ENCODE results near the gene AP3S2. TPM values are rescaled to one million over a fixed set of nuclear protein-coding genes. Genes with fewer than 3 reads are reported as not detected.

Gene AP3S2
- total and polyA plus RNA-seq, 2 donors (not counting 1 experiment from before 2014, with no cell fraction given), result 11.3 to 32.3 TPM

- POLR2A ChIA-PET, result interaction anchor here (0.7 to 1.5 kb wide), 3 partner anchors 150 to 188 kb away, joined by 3 to 5 read pairs (median 3); no protein-coding TSS in a partner anchor
- DNase-seq, result no peak
- ATAC-seq (ENCODE audit: low read depth), result no peak
- Histone ChIP-seq H2AFZ (ENCODE audit: insufficient read depth, low read depth, low read length, poor library complexity, severe bottlenecking) (no peak overlapping the region), H3K9ac (ENCODE audit: low read length) (no peak overlapping the region), H3K27me3 (replicated peaks in 1 of 4; ENCODE audit: control extremely low read depth in 1 of 4, control insufficient read depth in 3 of 4, insufficient read depth in 4 of 4, low read length in 3 of 4) (no peaks in the 10 kb centered on the region), H3K36me3 (replicated peaks in 1 of 2; ENCODE audit: control extremely low read depth in 1 of 2, control insufficient read depth in 1 of 2, extremely low read depth in 1 of 2, insufficient read depth in 2 of 2, low read length in 1 of 2) (no peaks in the 10 kb centered on the region), H3K9me3 (ENCODE audit: control extremely low read depth in 1 of 3, control insufficient read depth in 2 of 3, insufficient read depth in 1 of 3, low read length in 2 of 3) (no peaks in the 10 kb centered on the region), H3K4me2 (replicated peaks; ENCODE audit: low read depth, low read length, poor library complexity, severe bottlenecking) (no peak overlapping the region), H3K79me2 (ENCODE audit: control insufficient read depth, insufficient read depth, low read length) (peaks cover 6% of the 10 kb centered on the region), H3K4me3 (ENCODE audit: control extremely low read depth in 1 of 5, extremely low read depth in 1 of 5, insufficient read depth in 1 of 5, low read depth in 2 of 5, low read length in 4 of 5) (no peak overlapping the region), H3K4me1 (ENCODE audit: control insufficient read depth in 2 of 2, insufficient read depth in 2 of 2, low read length in 2 of 2) (peaks cover 3 to 9% of the 10 kb centered on the region in 2 donors), H4K20me1 (ENCODE audit: control insufficient read depth, insufficient read depth, low read length, poor library complexity, severe bottlenecking) (no peaks in the 10 kb centered on the region), H3K27ac (ENCODE audit: low read length in 2 of 2) (no peak overlapping the region)
- no CpG with 5 or more reads among the region's 2 CpGs for WGBS (ENCODE audit: insufficient coverage)
- Mint-ChIP-seq H3K4me3 (no peak overlapping the region), H3K27ac (no peak overlapping the region), H3K9me3 (ENCODE audit: insufficient read depth) (no peaks in the 10 kb centered on the region), H3K4me1 (peaks cover 19% of the 10 kb centered on the region), H3K27me3 (no peaks in the 10 kb centered on the region)
- no peak for TF ChIP-seq EZH2 (IDR thresholded peaks at IDR 0.05; ENCODE audit: borderline replicate concordance, insufficient read depth, low read depth, low read length, poor library complexity, severe bottlenecking)
- TF ChIP-seq CTCF (IDR thresholded peaks at IDR 0.05), result no peak
- CTCF ChIA-PET, result interaction anchor here (0.7 to 6.7 kb wide), 30 partner anchors 8 to 409 kb away, joined by 3 to 101 read pairs (median 4); partner anchors contain the start of gene ARPIN
- intact Hi-C loops (cut with micrococcal nuclease), result loop anchor here (1.0 to 10.0 kb wide), 4 partner anchors 103 to 317 kb away; partner anchors contain the start of gene ZNF710
Observed at GRCh38 chr15:89898146-89898545, 4.4 kb upstream of the AP3S2 start.

- intact Hi-C loops (cut with micrococcal nuclease), result loop anchor here (1.0 to 10.0 kb wide), 4 partner anchors 20 to 1039 kb away; partner anchors contain the start of genes ARPIN and HDDC3
- DNase-seq (no peak), ATAC-seq (ENCODE audit: low read depth) (no peak)
- H3K79me2 ChIP-seq (ENCODE audit: control insufficient read depth, insufficient read depth, low read length), result peaks cover 22% of the 10 kb centered on the region
- H2AFZ ChIP-seq (ENCODE audit: insufficient read depth, low read depth, low read length, poor library complexity, severe bottlenecking), result peak overlapping the region; percentile 97
- CTCF ChIA-PET, result interaction anchor here (0.7 to 2.9 kb wide), 4 partner anchors 18 to 187 kb away, joined by 3 to 28 read pairs (median 6); no protein-coding TSS in a partner anchor
- H3K4me2 ChIP-seq (replicated peaks; ENCODE audit: low read depth, low read length, poor library complexity, severe bottlenecking), result peak overlapping the region; percentile 91
- Mint-ChIP-seq H3K9me3 (ENCODE audit: insufficient read depth) (no peaks in the 10 kb centered on the region), H3K4me1 (peaks cover 33% of the 10 kb centered on the region), H3K27me3 (no peaks in the 10 kb centered on the region), H3K27ac (no peak overlapping the region), H3K4me3 (peak overlapping the region; percentile 98)
- peak overlapping the region in 1 of 2 donors; percentile 80 for H3K27ac ChIP-seq (ENCODE audit: low read length in 2 of 2)
- peaks cover 7 to 14% of the 10 kb centered on the region in 2 donors for H3K4me1 ChIP-seq (ENCODE audit: control insufficient read depth in 2 of 2, insufficient read depth in 2 of 2, low read length in 2 of 2)
- WGBS (ENCODE audit: insufficient coverage), result no CpG with 5 or more reads among the region's 6 CpGs
- H3K4me3 ChIP-seq (ENCODE audit: control extremely low read depth in 1 of 5, extremely low read depth in 1 of 5, insufficient read depth in 1 of 5, low read depth in 2 of 5, low read length in 4 of 5), result peak overlapping the region; percentile 75 to 95 (median 89)
- POLR2A ChIA-PET, result no interaction called here
- H3K9ac ChIP-seq (ENCODE audit: low read length), result peak overlapping the region; percentile 92
- no peaks in the 10 kb centered on the region for H3K27me3 ChIP-seq (replicated peaks in 1 of 4; ENCODE audit: control extremely low read depth in 1 of 4, control insufficient read depth in 3 of 4, insufficient read depth in 4 of 4, low read length in 3 of 4)
- no peak for TF ChIP-seq EZH2 (IDR thresholded peaks at IDR 0.05; ENCODE audit: borderline replicate concordance, insufficient read depth, low read depth, low read length, poor library complexity, severe bottlenecking)
- no peak for TF ChIP-seq CTCF (IDR thresholded peaks at IDR 0.05)
- no peaks in the 10 kb centered on the region for H4K20me1 ChIP-seq (ENCODE audit: control insufficient read depth, insufficient read depth, low read length, poor library complexity, severe bottlenecking)
- H3K9me3 ChIP-seq (ENCODE audit: control extremely low read depth in 1 of 3, control insufficient read depth in 2 of 3, insufficient read depth in 1 of 3, low read length in 2 of 3), result no peaks in the 10 kb centered on the region
- H3K36me3 ChIP-seq (replicated peaks in 1 of 2; ENCODE audit: control extremely low read depth in 1 of 2, control insufficient read depth in 1 of 2, extremely low read depth in 1 of 2, insufficient read depth in 2 of 2, low read length in 1 of 2), result peaks cover 3 to 10% of the 10 kb centered on the region in 2 experiments
Observed at GRCh38 chr15:89893027-89893426, 767 bp downstream of the AP3S2 start.

All from B cell (primary cell).